GM21367 (cell line): ENCODE results near the gene CACFD1.
A peak's percentile ranks its signal among the peaks of the same experiment; 100 is the strongest.

Experiments
- ATAC-seq: cut with Tn5 transposase; IDR thresholded peaks from one replicate; pipeline ENCODE4 v1.9.1; 2021; ENCODE audit not compliant: unreplicated experiment

Gene CACFD1

DNA sequence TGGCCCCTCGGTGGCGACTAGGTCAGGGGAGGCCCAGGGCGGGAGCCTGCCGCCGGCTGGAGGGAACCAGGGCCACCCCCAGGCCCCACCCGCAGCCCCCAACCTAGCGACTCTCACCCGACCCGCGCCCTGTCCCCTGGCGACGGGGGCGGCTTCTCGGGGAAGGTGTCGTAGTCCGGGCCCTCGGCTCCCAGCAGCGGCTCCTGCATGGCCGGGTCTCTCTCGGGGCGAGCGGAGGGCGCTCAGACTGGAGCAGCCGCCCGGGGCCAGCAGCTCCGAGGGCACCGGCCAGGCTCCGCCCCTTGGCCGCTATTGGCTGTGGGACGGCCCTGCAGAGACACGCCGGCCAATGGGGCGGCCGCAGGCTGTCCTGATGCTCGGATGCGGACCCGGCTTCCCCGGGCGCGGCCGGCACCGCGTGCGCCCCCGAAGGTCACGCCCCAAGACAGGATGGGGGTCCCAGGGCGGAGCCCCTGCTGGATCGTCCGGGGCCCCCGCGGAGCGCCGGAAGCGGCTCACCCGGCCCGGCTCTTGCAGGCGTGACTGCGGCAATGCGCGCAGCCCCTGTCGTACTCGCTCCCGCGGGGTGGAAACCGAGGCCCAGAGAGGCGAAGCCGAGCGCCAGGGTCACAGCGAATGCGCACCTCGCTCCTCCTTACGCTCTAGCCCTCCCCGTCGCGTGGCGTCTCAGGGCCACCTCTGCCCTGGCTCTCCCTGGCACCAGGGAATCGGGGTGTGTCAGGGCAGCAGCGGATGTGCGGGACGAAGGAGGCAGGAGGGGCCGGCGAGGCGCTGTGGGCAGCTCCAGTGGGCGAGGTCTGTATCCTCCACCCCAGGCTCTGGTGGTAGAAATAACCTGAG lies 19.3 kb downstream of the CACFD1 start, which contains the start of gene SLC2A6:
Gene SLC2A6, minus strand, starts transcription at position 249 of the 861 bp plus-strand sequence. Its CDS starts 40 bp downstream, at position 209.
- peak; percentile 78 for ATAC-seq

DNA sequence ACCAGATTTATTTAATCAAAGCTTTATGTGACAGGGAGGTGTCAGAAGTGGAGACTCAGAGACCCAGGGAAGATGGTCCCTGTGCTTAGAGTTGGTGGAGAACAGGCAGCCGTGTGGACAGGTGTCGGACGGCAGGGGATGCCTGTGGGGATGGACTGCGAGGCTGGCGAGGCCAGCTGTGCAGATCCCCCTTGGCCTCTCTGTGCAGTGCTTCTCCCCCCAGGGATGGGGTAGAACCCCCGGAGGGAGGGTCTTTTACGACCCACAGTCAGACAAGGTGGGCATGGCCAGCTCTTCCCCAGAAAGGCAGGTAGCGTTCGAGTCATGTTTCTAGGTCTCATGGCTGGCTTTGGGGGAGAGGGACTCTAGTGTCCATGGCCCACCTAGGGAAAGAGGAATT lies 23.8 kb downstream of the CACFD1 start:
- ATAC-seq = no peak

DNA sequence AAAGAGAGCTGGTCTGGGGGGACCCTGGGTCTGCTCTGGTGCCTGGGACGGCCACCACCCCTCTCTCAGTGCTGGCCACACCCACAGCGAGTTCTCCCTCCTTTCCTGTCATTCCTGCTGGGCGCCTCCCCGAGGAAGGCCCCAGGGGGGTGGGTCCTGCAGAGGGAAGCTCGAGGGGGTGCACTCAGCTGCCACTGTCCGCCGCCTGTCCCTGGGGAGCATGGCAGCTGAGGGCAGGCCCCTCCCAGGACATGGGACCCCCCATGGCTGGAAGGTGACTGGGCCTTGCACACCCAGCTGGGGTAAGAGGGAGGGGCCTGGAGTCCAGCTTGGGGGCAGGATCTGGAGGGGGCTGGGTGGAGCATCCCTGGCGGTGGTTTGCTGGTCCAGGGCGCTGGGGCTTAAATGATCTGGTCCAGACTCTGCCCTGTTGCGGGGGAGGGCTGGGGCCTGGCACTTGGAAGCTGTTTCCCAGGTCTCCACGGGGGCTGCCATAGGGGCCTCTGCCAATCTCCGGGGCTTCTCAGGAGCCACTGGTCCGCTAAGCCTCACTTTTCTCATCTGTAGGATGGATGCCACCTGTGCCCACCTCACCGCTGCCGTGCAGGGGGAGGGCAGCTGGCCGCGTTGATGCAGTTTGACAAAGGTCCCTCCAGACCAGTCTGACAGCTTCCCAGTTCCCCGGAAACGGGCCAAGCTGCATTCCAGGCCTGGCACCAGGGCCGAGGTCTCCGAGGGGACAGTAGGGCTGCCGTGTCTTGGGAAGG lies 25.1 kb downstream of the CACFD1 start:
- no peak for ATAC-seq

DNA sequence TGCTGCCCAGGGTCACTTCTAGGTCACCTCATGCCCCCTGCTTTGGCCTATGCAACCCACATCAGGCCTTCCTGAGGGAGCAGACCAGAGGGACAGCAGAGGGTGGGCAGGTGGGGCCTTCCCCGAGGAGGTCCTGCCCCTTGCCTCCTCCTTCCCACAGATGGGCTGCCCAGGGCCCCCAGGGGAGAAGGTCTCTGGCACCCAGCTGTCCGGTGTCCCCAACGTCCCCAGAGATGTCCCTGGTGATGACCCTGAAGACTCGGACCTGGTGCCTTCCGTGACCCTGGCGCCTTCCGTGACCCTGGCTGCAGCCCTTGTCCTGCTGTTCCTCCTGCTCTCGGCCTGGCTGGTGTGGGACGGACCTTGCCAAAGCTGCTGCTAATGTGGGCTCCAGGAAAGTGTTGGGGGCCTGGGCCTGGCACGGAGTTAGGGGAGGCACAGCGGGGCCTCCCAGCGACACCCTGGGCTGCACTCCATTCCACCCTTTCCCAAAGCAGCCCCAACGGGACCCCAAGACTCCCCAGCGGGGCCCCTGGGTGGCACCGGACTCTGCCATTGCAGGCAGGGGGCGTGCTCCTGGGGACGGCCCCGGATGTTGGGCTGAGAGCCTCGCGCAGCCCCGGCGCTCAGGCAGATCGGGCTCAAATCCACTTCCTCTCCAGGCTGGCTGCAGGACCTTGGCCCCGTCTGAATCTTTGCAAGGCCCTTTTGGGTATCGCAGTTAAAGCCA lies 25.9 kb downstream of the CACFD1 start:
- no peak for ATAC-seq

DNA sequence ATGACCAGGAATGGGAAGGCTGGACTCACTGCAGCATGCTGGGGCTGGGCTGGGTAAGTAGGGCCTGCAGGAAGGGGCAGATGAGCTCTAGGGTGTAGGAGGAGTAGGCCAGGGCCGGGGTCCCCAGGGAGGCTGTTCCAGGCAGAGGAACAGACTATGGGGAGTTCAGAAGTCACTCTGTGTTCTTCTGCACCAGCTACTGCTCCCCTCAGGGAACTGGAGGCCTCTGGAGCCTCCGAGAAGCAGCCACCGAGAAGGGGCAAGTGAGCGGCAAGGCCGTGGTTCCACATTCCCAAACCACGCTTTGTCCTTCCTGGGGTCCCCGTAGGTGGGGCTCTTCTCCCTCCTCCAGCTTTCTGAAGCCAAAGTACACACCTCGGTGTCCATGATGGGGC lies 27.6 kb downstream of the CACFD1 start:
- ATAC-seq = no peak

DNA sequence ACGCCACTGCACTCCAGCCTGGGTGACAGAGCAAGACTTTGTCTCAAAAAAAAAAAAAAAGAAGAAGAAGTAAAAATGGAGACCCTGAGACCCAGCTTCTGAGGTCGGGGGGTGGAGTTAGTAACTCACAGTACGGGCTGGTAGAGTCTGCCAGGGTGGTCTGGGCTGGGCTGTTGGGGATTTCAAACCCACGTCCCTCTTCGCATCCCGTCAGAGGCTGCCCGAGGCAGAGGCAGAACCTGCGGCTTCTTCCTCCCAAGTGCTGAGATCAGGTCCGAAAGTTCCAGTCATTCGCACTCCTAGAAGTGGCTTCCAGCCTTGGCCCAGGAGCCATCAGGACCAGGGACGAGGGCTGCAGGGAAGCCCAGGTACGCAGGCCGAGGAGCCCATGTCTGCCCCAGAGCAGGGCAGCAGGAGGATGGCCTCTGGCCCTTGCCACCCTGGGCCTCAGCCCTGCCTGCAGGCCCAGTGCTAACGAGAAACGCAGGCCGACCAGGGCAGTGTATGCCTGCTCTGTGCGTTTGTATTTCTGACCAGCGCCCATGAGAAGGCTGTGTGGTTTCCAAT lies 29.0 kb downstream of the CACFD1 start:
- ATAC-seq = no peak

DNA sequence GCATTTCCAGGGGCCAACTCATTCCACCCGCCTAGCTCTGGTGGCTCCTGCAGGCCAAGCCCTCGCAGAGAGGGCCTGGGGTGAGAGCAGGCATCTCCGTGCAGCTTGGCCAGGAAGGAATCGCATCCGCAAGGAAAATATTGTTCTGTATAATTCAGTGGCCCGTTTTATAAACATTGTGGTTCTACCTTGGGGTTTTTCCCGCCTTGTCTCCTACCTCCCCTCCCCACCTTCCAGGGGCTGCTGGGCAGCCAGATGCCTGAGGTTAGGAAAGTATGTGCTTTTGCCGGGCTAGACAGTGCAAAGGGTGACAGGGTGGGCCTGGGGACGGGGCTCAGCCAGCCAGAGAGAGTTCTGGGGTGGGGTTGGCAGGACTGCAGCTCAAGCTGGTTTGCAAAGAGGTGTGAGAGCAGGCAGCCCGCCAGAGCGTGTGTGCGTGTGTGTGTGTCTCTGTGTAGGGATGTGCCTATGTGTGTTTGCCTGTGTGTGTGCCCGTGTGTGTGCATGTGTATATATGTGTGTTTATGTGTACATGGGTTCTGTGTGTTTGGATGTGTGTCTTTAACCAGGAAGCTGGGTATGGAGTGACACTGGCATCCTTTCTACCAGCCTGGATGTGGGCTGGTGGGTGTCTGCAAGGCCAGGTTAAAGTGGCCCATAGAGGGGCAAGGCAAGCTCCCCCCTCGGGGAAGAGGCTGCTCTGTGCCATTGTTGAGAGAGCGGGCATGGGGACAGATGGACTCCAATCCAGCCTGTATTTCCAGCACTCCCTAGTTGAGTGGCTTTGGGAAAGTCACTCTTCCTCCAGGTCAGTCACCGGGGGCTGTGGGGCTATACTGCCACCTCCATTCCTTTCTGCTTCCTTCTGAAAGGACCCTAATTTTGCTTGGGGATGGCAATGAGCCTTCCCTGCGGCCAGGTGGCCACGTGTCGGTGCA lies 29.7 kb downstream of the CACFD1 start:
- ATAC-seq = no peak

DNA sequence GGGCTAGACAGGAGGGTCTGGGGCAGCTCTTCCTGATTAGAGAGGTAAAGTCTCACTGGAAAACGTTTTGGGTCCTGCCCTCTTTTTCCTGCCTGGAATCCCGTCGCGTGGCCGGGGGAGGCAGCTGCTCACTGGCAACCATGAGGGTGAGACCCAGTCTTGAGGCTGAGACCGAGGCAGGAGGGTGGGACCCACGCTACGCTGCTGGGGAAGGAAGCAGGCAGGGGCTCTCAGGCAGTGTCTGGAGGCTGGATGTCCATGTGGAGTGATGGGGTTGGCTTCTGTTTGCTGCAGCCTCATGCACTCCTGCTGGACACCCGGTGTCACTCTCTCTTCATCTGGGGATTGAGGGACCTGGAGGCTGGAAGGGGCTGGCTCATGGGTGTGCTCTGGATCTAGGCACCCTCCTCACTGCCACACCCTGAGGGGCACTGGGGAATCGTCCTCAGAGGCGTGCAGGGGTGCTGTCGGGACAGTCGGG lies 30.5 kb downstream of the CACFD1 start:
- ATAC-seq = no peak

DNA sequence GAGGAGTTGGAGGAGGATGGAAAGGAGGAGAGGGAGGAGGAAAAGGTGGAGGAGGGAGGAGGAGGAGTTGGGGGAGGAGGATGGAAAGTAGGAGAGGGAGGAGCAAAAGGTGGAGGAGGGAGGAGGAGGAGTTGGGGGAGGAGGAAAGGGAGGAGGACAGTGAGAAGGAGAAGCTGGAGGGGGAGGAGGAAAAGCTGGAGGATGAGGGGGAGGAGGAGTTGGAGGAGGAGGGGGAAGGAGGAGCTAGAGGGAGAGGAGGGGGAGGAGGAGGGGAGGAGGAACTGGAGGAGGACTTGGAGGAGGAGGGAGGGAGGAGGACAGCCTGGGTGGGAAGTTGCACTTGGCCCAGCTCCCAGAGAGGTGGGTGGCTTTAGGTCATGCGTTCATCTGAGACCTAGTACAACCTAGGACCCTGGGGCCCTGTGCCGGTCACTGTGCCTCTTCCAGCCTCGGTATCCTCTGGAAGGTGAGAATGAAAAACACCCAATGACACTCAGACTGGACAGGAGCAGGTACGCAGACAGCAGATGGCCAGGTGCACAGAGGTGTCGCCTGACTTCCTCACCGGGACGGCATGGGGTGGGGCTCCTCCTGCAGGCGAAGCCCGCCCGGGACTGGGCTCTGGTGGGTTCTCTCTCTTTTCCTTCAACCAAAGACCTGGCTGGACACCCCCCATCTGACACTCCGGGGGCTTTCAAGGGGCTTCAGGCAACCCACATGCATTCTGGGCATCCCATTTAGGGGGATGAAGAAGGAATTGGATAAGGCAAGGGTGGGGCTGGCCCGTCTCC lies 31.3 kb downstream of the CACFD1 start:
- no peak for ATAC-seq

DNA sequence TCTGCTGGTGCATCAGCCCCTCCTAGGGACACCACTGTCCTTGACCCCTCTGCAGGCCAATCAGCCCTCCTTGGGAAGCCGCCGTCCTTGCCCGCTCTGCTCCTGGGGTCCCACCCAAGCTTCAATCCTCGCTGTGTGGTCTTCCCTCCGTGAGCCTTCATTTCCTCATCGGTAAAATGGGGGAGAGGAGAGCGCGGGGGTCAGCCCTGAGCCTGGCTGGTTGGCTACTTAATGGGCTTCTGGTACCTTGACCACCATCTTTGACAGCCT lies 31.8 kb downstream of the CACFD1 start:
- no peak for ATAC-seq

DNA sequence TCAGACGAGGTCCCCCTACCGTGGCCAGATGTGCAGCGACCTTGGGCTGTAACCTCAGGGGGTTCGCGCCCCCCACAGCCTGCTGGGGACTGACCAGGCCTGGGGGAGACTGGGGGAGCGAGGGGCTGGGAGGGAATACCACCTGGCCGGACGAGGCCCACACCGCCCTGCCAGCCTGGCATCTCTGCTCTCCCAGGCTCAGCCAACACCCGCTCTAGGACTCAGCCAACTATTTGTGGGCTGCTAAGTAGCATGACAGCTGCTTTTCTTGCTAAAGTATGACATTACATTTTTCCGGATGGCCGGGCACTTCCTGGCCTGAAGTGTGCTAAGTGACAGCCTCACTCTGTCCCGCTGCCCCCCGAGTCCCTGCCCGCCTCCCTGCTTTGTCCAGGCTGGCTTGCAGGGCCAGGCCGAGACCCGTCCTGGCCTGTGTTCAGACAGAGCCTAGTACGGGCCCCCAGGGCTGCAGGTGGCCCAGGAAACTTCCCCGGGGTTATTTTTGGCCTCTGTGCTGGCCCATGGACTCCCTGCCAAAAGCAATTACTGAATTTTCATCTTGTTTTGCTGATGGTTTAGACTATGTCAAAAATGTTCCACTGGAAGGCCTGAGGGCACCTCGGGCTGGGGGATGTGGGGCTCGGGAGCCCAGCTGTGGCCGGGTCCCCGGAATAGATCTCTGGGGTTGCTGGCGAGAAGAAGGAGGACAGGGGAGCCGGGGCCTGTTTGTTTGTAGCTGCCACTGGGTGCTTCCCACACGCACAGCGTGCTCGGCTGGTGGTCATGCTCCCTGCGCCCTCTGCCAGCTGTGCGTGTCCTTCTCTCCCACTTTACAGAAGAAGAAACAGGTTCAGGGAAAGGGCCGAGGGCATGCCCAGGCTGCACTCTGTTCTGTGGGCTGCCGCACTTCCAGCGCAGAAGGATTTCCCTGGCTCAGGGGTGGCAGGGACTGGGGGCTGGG lies 32.6 kb downstream of the CACFD1 start:
- no peak for ATAC-seq

DNA sequence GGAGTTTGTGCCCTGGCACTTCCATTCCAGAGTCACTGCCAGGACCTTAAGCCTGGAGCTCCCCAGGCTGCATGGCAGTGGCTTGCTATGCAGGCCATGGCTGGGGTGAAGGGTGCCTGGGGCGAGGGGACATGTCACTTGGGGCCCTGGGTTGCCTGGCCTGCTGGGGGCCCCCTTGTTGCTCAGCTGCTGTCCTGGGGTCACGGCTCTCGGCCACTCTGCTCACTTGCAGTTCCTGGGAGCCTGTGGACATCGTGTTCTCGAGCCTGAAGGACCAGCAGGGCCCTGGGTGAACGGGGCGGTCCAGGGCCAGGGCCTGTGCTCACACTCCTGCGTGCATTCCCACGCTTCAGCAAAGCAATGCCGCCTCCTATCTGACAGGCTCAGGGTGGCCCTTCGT lies 33.6 kb downstream of the CACFD1 start:
- ATAC-seq = no peak

DNA sequence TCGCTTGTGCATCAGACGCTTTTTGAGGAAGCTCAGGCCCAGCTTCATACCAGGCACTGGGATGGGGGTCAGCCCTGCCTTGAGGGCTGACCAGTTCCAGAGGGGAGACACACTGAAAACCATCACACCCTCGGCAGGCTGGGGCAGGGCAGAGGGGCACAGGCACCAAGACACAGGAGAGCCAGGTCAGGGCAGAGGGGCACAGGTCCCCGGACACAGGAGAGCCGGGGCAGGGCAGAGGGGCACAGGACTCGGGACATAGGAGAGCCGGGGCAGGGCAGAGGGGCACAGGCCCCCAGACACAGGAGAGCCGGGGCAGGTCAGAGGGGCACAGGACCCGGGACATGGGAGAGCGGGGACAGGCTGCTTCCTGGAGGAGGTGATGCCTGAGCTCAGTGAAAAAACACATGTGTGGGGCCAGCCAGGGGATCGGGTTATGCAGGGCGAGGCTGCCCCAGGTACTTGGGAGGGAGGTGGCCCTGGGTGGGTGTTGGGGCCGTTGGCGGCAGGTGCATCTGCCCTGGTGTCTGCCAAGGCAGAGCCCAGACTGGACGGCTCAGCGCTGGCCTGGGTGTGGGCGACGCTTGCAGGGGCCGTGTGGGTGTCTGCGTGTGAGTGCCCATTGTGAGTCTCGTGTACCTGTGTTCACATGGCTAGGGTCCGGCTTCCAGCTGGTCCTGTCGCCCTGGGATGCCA lies 34.2 kb downstream of the CACFD1 start:
- ATAC-seq = no peak

DNA sequence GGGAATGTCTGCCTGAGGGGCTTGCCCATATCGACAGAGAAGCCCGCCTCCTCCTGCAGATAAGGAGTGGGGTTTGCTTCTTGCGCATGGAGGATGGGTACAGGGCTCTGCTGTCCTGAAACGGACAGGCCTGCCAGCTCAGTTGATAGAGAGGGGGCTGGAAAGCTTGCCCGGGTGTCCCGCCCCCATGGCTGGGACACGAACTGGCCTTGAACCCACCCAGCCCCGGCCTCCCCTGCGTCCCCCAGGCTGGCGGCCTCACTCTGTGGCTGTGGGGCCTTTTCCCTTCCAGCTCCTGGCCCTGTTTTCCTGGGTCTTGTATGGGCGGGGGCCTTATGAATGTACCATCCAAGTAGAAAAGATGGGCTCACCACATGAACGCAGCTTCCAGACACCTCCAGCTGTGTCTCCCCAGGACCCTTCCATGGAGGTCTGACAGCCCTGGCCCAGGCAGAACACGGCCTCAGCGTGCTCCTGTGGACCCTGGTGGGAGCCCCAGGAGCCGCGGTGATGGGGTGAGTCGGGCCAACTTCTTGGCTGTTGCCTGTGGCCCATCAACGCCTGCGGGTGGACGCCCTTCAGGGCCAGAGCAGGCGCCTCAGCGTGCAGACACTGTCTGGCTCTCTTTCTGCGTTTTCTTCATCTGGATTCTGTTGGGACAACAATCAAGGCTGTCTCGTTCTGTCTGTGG lies 35.0 kb downstream of the CACFD1 start:
- no peak for ATAC-seq

DNA sequence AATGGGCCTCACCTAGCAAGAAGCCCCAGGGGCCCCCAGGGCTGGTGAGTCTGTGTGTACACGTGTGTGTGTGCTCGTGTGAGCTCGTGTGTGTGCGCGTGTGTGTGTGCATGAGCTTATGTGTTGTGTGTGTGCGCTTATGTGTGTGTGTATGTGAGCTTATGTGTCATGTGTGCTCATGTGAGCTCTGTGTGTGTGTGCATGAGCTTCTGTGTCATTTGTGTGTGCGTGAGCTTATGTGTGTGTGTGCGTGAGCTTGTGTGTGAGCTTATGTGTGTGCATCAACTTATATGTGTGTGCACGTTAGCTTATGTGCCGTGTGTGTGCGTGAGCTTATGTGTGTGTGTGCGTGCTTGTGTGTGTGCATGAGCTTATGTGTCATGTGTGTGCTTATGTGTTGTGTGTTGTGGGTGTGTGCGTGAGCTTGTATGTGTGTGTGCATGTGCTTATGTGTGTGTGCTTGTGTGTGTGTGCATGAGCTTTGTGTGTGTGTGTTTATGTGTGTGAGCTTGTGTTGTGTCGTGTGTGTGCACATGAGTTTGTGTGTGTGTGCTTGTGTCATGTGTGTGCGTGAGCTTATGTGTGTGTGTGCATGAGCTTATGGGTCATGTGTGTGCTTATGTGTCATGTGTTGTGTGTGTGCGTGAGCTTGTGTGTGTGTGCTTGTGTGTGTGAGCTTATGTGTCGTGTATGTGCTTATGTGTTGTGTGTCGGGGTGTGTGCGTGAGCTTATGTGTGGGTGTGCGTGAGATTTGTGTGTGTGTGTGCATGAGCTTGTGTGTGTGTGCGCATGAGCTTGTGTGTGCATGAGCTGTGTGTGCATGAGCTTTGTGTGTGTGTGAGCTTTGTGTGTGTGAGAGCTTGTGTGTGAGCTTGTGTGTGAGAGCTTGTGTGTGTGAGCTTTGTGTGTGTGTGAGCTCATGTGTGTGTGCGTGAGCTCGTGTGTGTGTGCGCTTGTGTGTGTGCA lies 35.8 kb downstream of the CACFD1 start:
- no peak for ATAC-seq
